HepG2 (cell line): ENCODE measurements around the gene GTF2I. TPM values are rescaled to one million over a fixed set of nuclear protein-coding genes. Genes with fewer than 3 reads are reported as not detected.

Source experiments
- ATAC-seq: fragments of 200-7000 bp; cut with Tn5 transposase; 3 replicates; pipeline ENCODE4 v1.9.1; 2020; ENCODE audit warnings: mild to moderate bottlenecking, moderate library complexity
- BruUV-seq: library from RNA; stranded (reverse); fragments of 400-500 nt; replicated peaks from 2 replicates; lab custom pipeline; 2021; lab: Mats Ljungman, UMichigan
- CTCF ChIA-PET: fragments of 300-600 bp; formaldehyde crosslinking; extraction: SDS; loops from one replicate; lab custom pipeline; 2021; ENCODE audit warnings: low total read pairs, inconsistent platforms, low intra/inter-chr PET ratio; lab: Yijun Ruan, JAX
- POLR2A ChIA-PET: fragments of 350-600 bp; sonication (Branson Sonifier 250); formaldehyde crosslinking; loops from one replicate; lab custom pipeline; 2020; ENCODE audit warnings: antibody characterized with exemption, inconsistent platforms; lab: Yijun Ruan, JAX
- DNase-seq: peaks from one replicate; pipeline ENCODE4 v3.0.0-alpha.2; 2015; ENCODE audit warnings: low spot score
- FAIRE-seq: peaks from 3 replicates; lab custom pipeline; 2011; peaks lifted over from hg19 to GRCh38; lab: Jason Lieb, UNC
- H2AFZ ChIP-seq: one replicate; pipeline ENCODE4 v1.6.1; 2011; ENCODE audit warnings: low read length, inconsistent platforms
- H3K27ac ChIP-seq: fragments of 300-600 bp; 3 replicates; pipeline ENCODE4 v1.8.0; 2011; ENCODE audit warnings: mixed run types, mild to moderate bottlenecking, mixed read lengths, low read length, inconsistent platforms; ENCODE audit not compliant: insufficient read depth; ENCODE audit errors: extremely low read length
- H3K27me3 ChIP-seq, 2 experiments: fragments of 200-600 bp in 1 of 2; 2 replicates in 1 of 2; 3 replicates in 1 of 2; pipeline versions ENCODE4 v1.6.0 to v1.8.0; 2011; ENCODE audit warnings: low read length in 2 of 2, mild to moderate bottlenecking in 2 of 2, moderate library complexity in 2 of 2, inconsistent platforms in 1 of 2; ENCODE audit not compliant: insufficient read depth in 2 of 2, control insufficient read depth in 1 of 2
- H3K36me3 ChIP-seq, 2 experiments: fragments of 200-600 bp in 1 of 2; replicated peaks in 1 of 2; 2 replicates in 1 of 2; 3 replicates in 1 of 2; pipeline versions ENCODE4 v1.5.1 to v1.8.0; 2011; ENCODE audit warnings: low read length in 2 of 2, inconsistent platforms in 1 of 2; ENCODE audit not compliant: insufficient read depth in 2 of 2, control insufficient read depth in 1 of 2
- H3K4me1 ChIP-seq: 2 replicates; pipeline ENCODE4 v1.5.1; 2012; ENCODE audit warnings: low read length, inconsistent platforms; ENCODE audit not compliant: insufficient read depth
- H3K4me2 ChIP-seq: 2 replicates; pipeline ENCODE4 v1.6.0; 2011; ENCODE audit warnings: low read depth, low read length, inconsistent platforms
- H3K4me3 ChIP-seq, 3 experiments: fragments of 200-600 bp in 1 of 3; sonication (generic), shearing (Covaris generic) in 1 of 3; replicated peaks in 1 of 3; 2 replicates each; pipeline ENCODE4 v1.5.1; 2011 to 2016; ENCODE audit warnings: low read length in 3 of 3, inconsistent platforms in 2 of 3, low read depth in 2 of 3, mild to moderate bottlenecking in 2 of 3, control low read depth in 1 of 3, mixed read lengths in 1 of 3; ENCODE audit not compliant: insufficient read depth in 1 of 3
- H3K79me2 ChIP-seq: one replicate; pipeline ENCODE4 v1.6.1; 2011; ENCODE audit warnings: low read length, inconsistent platforms; ENCODE audit not compliant: insufficient read depth
- H3K9ac ChIP-seq: 2 replicates; pipeline ENCODE4 v1.6.0; 2011; ENCODE audit warnings: mild to moderate bottlenecking, low read depth, low read length, inconsistent platforms; ENCODE audit not compliant: insufficient read depth
- H3K9me3 ChIP-seq: 2 replicates; pipeline ENCODE4 v1.5.1; 2012; ENCODE audit warnings: mild to moderate bottlenecking, low read length
- H4K20me1 ChIP-seq: 2 replicates; pipeline ENCODE4 v1.6.0; 2011; ENCODE audit warnings: inconsistent platforms, mild to moderate bottlenecking, low read length, moderate library complexity; ENCODE audit not compliant: insufficient read depth
- BHLHE40 ChIP-seq: IDR thresholded peaks from 2 replicates; pipeline ENCODE4 v1.6.1; 2011; ENCODE audit warnings: low read length, improper control_type of control experiment
- MBD4 ChIP-seq: IDR thresholded peaks from 2 replicates; pipeline ENCODE4 v1.6.1; 2012; ENCODE audit warnings: low read length, inconsistent platforms, borderline replicate concordance
- MBNL3 ChIP-seq: fragments of 250-450 bp; sonication (Bioruptor Pico); conservative IDR thresholded peaks from 2 replicates; pipeline ENCODE4 v1.8.0; 2022; ENCODE audit warnings: mild to moderate bottlenecking, inconsistent platforms
- NFE2L1 ChIP-seq: sonication (generic); formaldehyde crosslinking; IDR thresholded peaks from 2 replicates; pipeline ENCODE4 v1.4.0; 2020; ENCODE audit warnings: missing genetic modification reagents, mild to moderate bottlenecking, borderline replicate concordance
- NR1H2 ChIP-seq: sonication (generic); formaldehyde crosslinking; IDR thresholded peaks from 2 replicates; pipeline ENCODE4 v1.8.1; 2022; ENCODE audit warnings: low read depth, missing genetic modification reagents, borderline replicate concordance
- RAD51 ChIP-seq: fragments of 450-650 bp; IDR thresholded peaks from 2 replicates; pipeline ENCODE4 v1.6.1; 2016; ENCODE audit warnings: borderline replicate concordance
- RARA ChIP-seq: IDR thresholded peaks from 2 replicates; pipeline ENCODE4 v1.6.1; 2016; ENCODE audit warnings: missing genetic modification reagents, missing compliant biosample characterization
- RCOR2 ChIP-seq: IDR thresholded peaks from 2 replicates; pipeline ENCODE4 v1.6.1; 2016; ENCODE audit warnings: missing biosample characterization, missing genetic modification reagents
- RXRB ChIP-seq: IDR thresholded peaks from 2 replicates; pipeline ENCODE4 v1.6.1; 2016; ENCODE audit warnings: borderline replicate concordance, missing genetic modification reagents, missing compliant biosample characterization
- SOX13 ChIP-seq, 3 experiments: fragments of 450-650 bp in 1 of 3; sonication (generic) in 1 of 3; formaldehyde crosslinking in 1 of 3; IDR thresholded peaks in 2 of 3; conservative IDR thresholded peaks in 1 of 3; 2 replicates each; pipeline versions ENCODE4 v1.5.0 to v1.6.1; 2016 to 2020; ENCODE audit warnings: antibody characterized with exemption in 1 of 3, mild to moderate bottlenecking in 1 of 3, missing compliant biosample characterization in 1 of 3, missing genetic modification reagents in 1 of 3, moderate library complexity in 1 of 3
- ZC3H13 ChIP-seq: sonication (generic); formaldehyde crosslinking; IDR thresholded peaks from 2 replicates; pipeline ENCODE4 v1.8.1; 2023; ENCODE audit warnings: mild to moderate bottlenecking, missing genetic modification reagents, moderate library complexity
- ZMYM3 ChIP-seq: sonication (generic); formaldehyde crosslinking; IDR thresholded peaks from 2 replicates; pipeline ENCODE4 v1.5.1; 2020; ENCODE audit warnings: mild to moderate bottlenecking, missing genetic modification reagents
- ZNF460 ChIP-seq: sonication (generic); formaldehyde crosslinking; IDR thresholded peaks from 2 replicates; pipeline ENCODE4 v1.5.1; 2020; ENCODE audit warnings: missing genetic modification reagents, mild to moderate bottlenecking, borderline replicate concordance
- ZNF563 ChIP-seq: sonication (generic); formaldehyde crosslinking; IDR thresholded peaks from 2 replicates; pipeline ENCODE4 v1.8.0; 2022; ENCODE audit warnings: mild to moderate bottlenecking, moderate library complexity, missing genetic modification reagents
- WGBS: methylation state at CpG from one replicate; pipeline ENCODE4 v1.1.6; 2017; ENCODE audit warnings: low lambda C conversion rate; 5-methylcytosine and 5-hydroxymethylcytosine counted together
- in situ Hi-C: cut with HindIII; loops from 2 replicates; pipeline ENCODE4 v1.10.0; 2017; ENCODE audit warnings: low pct_unique_long_range_greater_than_20kb; ENCODE audit not compliant: extremely low pct_ligation_motif_present
- intact Hi-C: fragments of 100-400 bp; cut with micrococcal nuclease; formaldehyde crosslinking; loops from one replicate; pipeline ENCODE4 v1.10.0; 2022; ENCODE audit not compliant: unreplicated experiment
- polyA plus RNA-seq, 8 experiments: library from polyadenylated mRNA; depleted of rRNA in 3 of 8; stranded (reverse) in 7 of 8; unstranded in 1 of 8; fragments of >200 nt; fragmentation: Illumina TruSeq in 4 of 8; extraction: Trizol in 4 of 8; gene quantifications; 2 replicates each; pipeline versions ENCODE4 v1.2.1 to v1.2.3, GENCODE V29; 2011 to 2016; ENCODE audit warnings: low read depth in 4 of 8, missing spikeins in 1 of 8, mixed read lengths in 1 of 8; ENCODE audit not compliant: insufficient read depth in 1 of 8
- total RNA-seq, 5 experiments: library from RNA; depleted of rRNA; stranded (reverse); fragments of >200 nt; fragmentation: Illumina TruSeq; extraction: Trizol; gene quantifications; 2 replicates each; pipeline ENCODE4 v1.2.3, GENCODE V29; 2016; ENCODE audit warnings: low read depth in 1 of 5
- TF ChIP-seq, protein P1 (sequence below): sonication (generic); formaldehyde crosslinking; IDR thresholded peaks from 2 replicates; pipeline ENCODE4 v1.4.0; 2020; ENCODE audit warnings: missing genetic modification reagents
- TF ChIP-seq, protein P2 (sequence below): sonication (generic); formaldehyde crosslinking; IDR thresholded peaks from 2 replicates; pipeline ENCODE4 v1.5.0; 2020; ENCODE audit warnings: missing genetic modification reagents
- TF ChIP-seq, protein P3 (sequence below): sonication (generic); formaldehyde crosslinking; conservative IDR thresholded peaks from 2 replicates; pipeline ENCODE4 v1.5.0; 2020; ENCODE audit warnings: missing genetic modification reagents

Gene GTF2I
- total and polyA plus RNA-seq, 2 of the 13 experiments (the other 11 are each of a cell fraction or from before 2014, with no cell fraction given), result 74.6 to 125 TPM

- no peak for TF ChIP-seq SOX13 (IDR thresholded peaks at IDR 0.05)
- TF ChIP-seq SOX13 (CRISPR knock-in tag; conservative IDR thresholded peaks at IDR 0.05 in 1 of 2, IDR thresholded peaks at IDR 0.05 in 1 of 2), result peak in 1 of 2 experiments; percentile 54; a peak in 2 of 4 replicates
- TF ChIP-seq RAD51, result no peak
- TF ChIP-seq ZNF563 (CRISPR knock-in tag), result no peak
- no peak for TF ChIP-seq NFE2L1
- peak; percentile 28; the same call in 1 of the 2 replicates for TF ChIP-seq ZNF460 (CRISPR knock-in tag)
- TF ChIP-seq, protein P1, sequence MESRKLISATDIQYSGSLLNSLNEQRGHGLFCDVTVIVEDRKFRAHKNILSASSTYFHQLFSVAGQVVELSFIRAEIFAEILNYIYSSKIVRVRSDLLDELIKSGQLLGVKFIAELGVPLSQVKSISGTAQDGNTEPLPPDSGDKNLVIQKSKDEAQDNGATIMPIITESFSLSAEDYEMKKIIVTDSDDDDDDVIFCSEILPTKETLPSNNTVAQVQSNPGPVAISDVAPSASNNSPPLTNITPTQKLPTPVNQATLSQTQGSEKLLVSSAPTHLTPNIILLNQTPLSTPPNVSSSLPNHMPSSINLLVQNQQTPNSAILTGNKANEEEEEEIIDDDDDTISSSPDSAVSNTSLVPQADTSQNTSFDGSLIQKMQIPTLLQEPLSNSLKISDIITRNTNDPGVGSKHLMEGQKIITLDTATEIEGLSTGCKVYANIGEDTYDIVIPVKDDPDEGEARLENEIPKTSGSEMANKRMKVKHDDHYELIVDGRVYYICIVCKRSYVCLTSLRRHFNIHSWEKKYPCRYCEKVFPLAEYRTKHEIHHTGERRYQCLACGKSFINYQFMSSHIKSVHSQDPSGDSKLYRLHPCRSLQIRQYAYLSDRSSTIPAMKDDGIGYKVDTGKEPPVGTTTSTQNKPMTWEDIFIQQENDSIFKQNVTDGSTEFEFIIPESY (CRISPR knock-in tag), result no peak
Measured at GRCh38 chr7:74612015-74612829, 45.3 kb upstream of the GTF2I start (continued).

DNA sequence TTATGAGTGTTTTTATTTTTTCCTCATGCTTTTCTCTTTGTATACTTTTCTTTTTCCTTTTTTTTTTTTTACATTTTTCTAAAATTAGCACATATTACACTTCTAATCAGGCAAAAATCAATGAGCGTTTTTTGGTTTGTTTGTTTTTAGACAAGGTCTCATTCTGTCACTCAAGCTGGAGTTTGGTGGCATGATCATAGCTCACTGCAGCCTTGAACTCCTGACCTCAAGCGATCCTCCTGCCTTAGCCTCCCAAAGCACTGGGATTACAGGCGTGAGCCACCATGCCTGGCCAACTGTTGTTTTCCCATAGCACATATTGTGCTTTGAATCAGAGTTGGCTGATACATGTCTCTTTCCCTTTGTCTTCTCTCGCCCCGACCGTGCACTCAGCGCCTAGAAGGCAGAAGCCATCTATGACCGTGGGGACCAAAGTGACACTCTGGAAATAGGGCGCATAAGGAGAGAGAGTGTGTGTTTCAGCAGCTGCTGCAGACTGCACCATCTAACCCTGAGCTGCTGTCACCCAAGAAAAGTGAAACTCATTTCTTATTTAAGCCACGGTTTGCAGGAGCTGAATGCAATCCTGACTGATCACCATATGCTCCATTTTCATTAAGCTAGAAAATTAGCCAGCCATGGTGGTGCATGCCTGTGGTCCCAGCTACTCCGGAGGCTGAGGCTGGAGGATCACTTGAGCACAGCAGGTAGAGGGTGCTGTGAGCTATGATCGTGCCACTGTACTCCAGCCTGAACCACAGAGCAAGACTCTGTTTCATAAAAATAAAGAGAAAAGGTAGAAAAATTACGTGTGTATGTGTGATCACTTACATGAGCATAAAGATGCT lies 41.4 kb upstream of the GTF2I start:
- Histone ChIP-seq H3K9ac (no peak overlapping the region), H3K27me3 (no peaks in the 10 kb centered on the region), H3K4me2 (no peak overlapping the region), H4K20me1 (no peaks in the 10 kb centered on the region), H3K36me3 (no peaks in the 10 kb centered on the region), H2AFZ (no peak overlapping the region), H3K79me2 (no peaks in the 10 kb centered on the region), H3K9me3 (no peaks in the 10 kb centered on the region), H3K4me3 (no peak overlapping the region), H3K27ac (peak overlapping the region; percentile 51), H3K4me1 (peaks cover 62% of the 10 kb centered on the region)
- in situ Hi-C loops, result no loop called here
- WGBS, result 83% methylated on average over 13 of the region's 13 CpGs
- intact Hi-C loops, result no loop called here
- ATAC-seq, result no peak
- ChIA-PET CTCF (no interaction called here), POLR2A (interaction anchor here (1.5 to 2.8 kb wide), 2 partner anchors 36 to 38 kb away, joined by 3 to 10 read pairs; no protein-coding TSS in a partner anchor)
- no peak for DNase-seq
- BruUV-seq, result no TSS peak
- FAIRE-seq, result no peak
- TF ChIP-seq MBNL3 (CRISPR knock-in tag), result no peak
- peak; percentile 90 for TF ChIP-seq RARA (CRISPR knock-in tag)
- TF ChIP-seq RCOR2 (CRISPR knock-in tag), result peak; percentile 37; the same call in 1 of the 2 replicates
- TF ChIP-seq RXRB (CRISPR knock-in tag), result peak; percentile 50; the same call in 1 of the 2 replicates
- TF ChIP-seq, protein P2, sequence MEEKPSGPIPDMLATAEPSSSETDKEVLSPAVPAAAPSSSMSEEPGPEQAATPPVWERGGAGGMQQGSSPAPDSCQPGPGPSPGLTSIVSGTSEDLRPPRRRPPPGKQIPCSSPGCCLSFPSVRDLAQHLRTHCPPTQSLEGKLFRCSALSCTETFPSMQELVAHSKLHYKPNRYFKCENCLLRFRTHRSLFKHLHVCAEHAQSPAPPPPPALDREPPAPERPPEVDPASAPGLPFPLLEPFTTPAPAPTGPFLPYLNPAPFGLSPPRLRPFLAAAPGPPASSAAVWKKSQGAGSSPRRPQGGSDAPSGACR, result no peak
- peak; percentile 93 for TF ChIP-seq ZMYM3 (CRISPR knock-in tag)
- no peak for TF ChIP-seq MBD4
- TF ChIP-seq, protein P3, sequence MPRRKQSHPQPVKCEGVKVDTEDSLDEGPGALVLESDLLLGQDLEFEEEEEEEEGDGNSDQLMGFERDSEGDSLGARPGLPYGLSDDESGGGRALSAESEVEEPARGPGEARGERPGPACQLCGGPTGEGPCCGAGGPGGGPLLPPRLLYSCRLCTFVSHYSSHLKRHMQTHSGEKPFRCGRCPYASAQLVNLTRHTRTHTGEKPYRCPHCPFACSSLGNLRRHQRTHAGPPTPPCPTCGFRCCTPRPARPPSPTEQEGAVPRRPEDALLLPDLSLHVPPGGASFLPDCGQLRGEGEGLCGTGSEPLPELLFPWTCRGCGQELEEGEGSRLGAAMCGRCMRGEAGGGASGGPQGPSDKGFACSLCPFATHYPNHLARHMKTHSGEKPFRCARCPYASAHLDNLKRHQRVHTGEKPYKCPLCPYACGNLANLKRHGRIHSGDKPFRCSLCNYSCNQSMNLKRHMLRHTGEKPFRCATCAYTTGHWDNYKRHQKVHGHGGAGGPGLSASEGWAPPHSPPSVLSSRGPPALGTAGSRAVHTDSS (CRISPR knock-in tag), result no peak
- no peak for TF ChIP-seq NR1H2 (CRISPR knock-in tag)
- TF ChIP-seq ZC3H13, result no peak
- TF ChIP-seq BHLHE40, result no peak
